Activated CD4-positive, alpha-beta memory T cell treated with anti-CD3 and anti-CD28 coated beads for 36 hours (primary cell): ENCODE data around the gene CSNK2B. TPM values are rescaled to one million over a fixed set of nuclear protein-coding genes. Genes with fewer than 3 reads are reported as not detected.

ENCODE experiments used
- CTCF ChIA-PET: fragments of 350-600 bp; sonication (Branson Sonifier 250); formaldehyde crosslinking; loops from one replicate; lab custom pipeline; 2021; ENCODE audit warnings: antibody characterized with exemption, inconsistent platforms; lab: Charles Lee
- POLR2A ChIA-PET: fragments of 350-600 bp; sonication (Branson Sonifier 250); formaldehyde crosslinking; loops from one replicate; lab custom pipeline; 2021; ENCODE audit warnings: antibody characterized with exemption; lab: Charles Lee
- DNase-seq: peaks from one replicate; pipeline ENCODE4 v3.0.0-alpha.2; 2020
- H3K27ac Mint-ChIP-seq: one replicate; pipeline ENCODE4 v1.8.0; 2021; ENCODE audit warnings: mixed read lengths
- H3K27me3 Mint-ChIP-seq: one replicate; pipeline ENCODE4 v1.8.0; 2021; ENCODE audit warnings: mixed read lengths
- H3K36me3 Mint-ChIP-seq: one replicate; pipeline ENCODE4 v1.8.0; 2021; ENCODE audit warnings: mixed read lengths
- H3K4me1 Mint-ChIP-seq: one replicate; pipeline ENCODE4 v1.8.0; 2021; ENCODE audit warnings: low read depth, mixed read lengths
- H3K4me3 Mint-ChIP-seq: one replicate; pipeline ENCODE4 v1.8.0; 2021; ENCODE audit warnings: mild to moderate bottlenecking, mixed read lengths
- H3K9me3 Mint-ChIP-seq: one replicate; pipeline ENCODE4 v1.8.0; 2021; ENCODE audit warnings: mixed read lengths
- intact Hi-C: fragments of 100-400 bp; cut with micrococcal nuclease; formaldehyde crosslinking; loops from one replicate; pipeline ENCODE4 v1.15.1; 2023
- total RNA-seq, 2 experiments: library from RNA; stranded (reverse); gene quantifications; one replicate each; pipeline ENCODE4 v1.2.3, GENCODE V29; 2021

The CSNK2B gene
- total RNA-seq, 2 experiments from 2014 or later = 227 to 234 TPM

DNA sequence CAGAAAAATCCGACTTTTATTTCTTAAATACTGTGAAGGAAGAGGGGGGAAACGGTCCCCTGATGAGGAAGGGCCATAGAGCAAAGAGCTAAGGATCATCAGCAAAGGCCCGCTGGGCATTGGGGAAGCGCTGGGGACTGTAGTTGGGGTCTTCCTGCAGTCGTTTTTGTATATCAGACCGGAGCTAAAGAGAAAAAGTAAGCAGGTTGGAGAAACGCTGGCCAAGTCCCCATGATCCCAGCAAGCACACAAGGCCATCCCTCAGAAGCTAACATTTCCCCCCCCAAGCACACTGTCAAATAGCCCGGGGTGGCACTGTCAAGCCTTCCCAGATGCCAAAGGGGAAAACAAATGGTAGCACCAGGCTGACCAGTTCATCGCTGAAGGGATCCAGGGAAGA lies 26.8 kb upstream of the CSNK2B start:
- ChIA-PET POLR2A (interaction anchor here (0.5 to 2.2 kb wide), 3 partner anchors 12 to 540 kb away, joined by 3 to 10 read pairs (median 3); no protein-coding TSS in a partner anchor), CTCF (interaction anchor here (1.4 to 1.8 kb wide), 2 partner anchors 12 to 97 kb away, joined by 4 to 6 read pairs; partner anchors contain the start of gene DDX39B)
- peak overlapping the region; percentile 47 for H3K27ac Mint-ChIP-seq
- DNase-seq = no peak
- H3K9me3 Mint-ChIP-seq = no peaks in the 10 kb centered on the region
- peaks cover 5% of the 10 kb centered on the region for H3K4me1 Mint-ChIP-seq
- no peaks in the 10 kb centered on the region for H3K27me3 Mint-ChIP-seq
- peaks cover 45% of the 10 kb centered on the region for H3K36me3 Mint-ChIP-seq
- no peak overlapping the region for H3K4me3 Mint-ChIP-seq
- intact Hi-C loops = no loop called here

DNA sequence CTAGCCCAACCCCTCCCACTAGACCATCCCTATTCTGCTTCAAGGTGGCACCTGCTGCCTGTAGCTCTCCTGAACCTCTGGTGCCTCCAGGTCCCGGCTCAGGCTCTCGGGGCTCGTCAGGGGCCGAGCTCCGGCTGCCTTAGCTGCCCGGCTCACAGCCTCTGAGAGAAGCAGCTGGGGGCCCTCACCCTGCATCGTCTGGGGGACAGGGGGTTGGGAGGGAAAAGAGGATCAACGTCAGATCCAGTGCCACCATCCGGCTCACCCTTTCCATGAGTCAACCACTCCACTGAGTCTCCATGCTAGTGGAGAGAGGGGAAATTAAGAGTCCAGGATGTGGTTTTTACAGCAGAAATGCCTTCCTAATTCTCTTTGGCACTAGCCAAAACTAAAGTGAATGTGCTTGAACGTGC lies 26.4 kb upstream of the CSNK2B start:
- DNase-seq = peak; percentile 62
- Mint-ChIP-seq H3K4me3 (no peak overlapping the region), H3K27me3 (no peaks in the 10 kb centered on the region), H3K4me1 (peaks cover 5% of the 10 kb centered on the region), H3K9me3 (no peaks in the 10 kb centered on the region), H3K36me3 (peaks cover 44% of the 10 kb centered on the region), H3K27ac (peak overlapping the region; percentile 81)
- ChIA-PET CTCF (interaction anchor here (1.4 to 1.8 kb wide), 2 partner anchors 12 to 98 kb away, joined by 4 to 6 read pairs; partner anchors contain the start of gene DDX39B), POLR2A (interaction anchor here (0.5 to 2.2 kb wide), 4 partner anchors 8 to 539 kb away, joined by 3 to 10 read pairs (median 3); no protein-coding TSS in a partner anchor)
- intact Hi-C loops = no loop called here

DNA sequence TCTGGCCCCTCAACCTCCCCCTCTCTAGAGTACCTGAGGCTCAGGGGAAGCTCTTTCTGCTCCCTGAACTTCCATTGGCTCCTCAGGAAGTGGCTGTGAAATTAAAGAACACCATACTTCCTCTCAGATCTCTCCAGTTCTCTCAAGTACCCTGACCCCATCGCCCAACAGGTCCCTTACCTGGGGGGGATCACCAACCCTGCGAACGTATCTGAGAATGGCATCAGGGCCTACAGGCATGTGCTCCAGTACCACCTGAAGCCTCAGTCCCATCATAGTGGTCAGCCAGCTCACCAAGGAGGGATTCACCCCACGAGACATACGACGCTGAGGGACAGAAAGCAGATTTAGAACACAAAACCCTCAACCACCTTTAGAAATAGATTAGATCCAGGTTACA lies 25.3 kb upstream of the CSNK2B start:
- Mint-ChIP-seq H3K4me1 (peaks cover 5% of the 10 kb centered on the region), H3K27ac (peak overlapping the region; percentile 34), H3K27me3 (no peaks in the 10 kb centered on the region), H3K4me3 (no peak overlapping the region), H3K9me3 (no peaks in the 10 kb centered on the region), H3K36me3 (peaks cover 51% of the 10 kb centered on the region)
- intact Hi-C loops = no loop called here
- POLR2A ChIA-PET = interaction anchor here (2.2 kb wide), 1 partner anchor 11 kb away, joined by 10 read pairs; no protein-coding TSS in a partner anchor
- DNase-seq = no peak
- CTCF ChIA-PET = no interaction called here

DNA sequence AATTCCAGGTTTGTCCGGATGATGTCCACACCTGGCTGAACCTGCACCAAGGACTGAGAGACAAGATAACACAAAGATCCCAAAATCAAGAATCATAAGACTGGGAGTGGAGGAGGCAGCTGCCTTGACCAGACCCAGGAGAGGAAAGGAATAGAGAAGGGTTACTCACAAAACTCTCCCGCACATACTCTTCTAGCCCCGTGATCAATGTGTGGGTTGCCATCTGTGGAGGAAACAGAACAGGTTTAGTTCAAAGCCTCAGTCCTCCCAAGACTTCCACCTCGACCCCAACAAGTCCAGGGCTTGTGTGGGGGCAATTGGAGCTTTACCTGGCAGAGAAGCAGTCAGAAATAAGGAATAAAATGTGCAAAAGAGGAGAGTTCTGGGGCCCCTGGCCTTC lies 24.5 kb upstream of the CSNK2B start:
- CTCF ChIA-PET = no interaction called here

DNA sequence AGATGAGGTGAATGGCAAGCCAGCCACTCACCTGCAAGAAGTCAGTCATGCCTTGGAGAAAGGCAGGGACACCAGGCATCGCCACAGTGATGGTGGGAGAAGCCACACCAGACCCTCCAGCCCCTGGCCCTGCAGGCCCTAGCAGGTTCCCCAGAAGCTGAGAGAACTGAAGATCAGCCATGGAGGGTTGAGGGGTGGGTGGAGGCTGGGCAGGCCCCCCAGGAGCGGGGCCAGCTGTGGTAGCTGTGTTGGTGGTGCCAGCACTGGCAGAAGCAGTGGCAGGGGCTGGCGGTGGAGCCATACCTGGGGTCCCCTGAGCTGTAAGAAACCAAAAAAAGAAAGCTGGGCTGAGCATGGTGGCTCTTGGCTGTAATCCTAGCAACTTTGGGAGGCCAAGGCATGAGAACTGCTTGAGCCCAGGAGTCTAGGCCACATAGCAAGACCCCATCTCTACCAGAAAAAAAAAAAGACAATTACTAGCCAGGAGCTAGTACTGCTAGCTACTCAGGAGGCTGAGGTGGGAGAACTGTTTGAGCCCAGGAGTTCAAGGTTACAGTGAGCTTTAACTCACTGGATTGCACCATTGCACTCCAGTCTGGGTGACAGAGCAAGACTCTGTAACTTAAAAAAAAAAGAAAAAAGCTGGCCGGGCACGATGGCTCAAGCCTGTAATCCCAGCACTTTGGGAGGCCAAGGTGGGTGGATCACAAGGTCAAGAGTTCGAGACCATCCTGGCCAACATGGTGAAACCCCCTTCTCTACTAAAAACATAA lies 22.9 kb upstream of the CSNK2B start:
- H3K27ac Mint-ChIP-seq = peak overlapping the region; percentile 25

More for the DNA sequence above, 24.5 kb upstream of the CSNK2B start:
- POLR2A ChIA-PET = no interaction called here
- intact Hi-C loops = no loop called here
- peak overlapping the region; percentile 25 for H3K27ac Mint-ChIP-seq
- no peak for DNase-seq
- peaks cover 5% of the 10 kb centered on the region for H3K4me1 Mint-ChIP-seq
- no peak overlapping the region for H3K4me3 Mint-ChIP-seq
- H3K9me3 Mint-ChIP-seq = no peaks in the 10 kb centered on the region
- no peaks in the 10 kb centered on the region for H3K27me3 Mint-ChIP-seq
- H3K36me3 Mint-ChIP-seq = peaks cover 45% of the 10 kb centered on the region

DNA sequence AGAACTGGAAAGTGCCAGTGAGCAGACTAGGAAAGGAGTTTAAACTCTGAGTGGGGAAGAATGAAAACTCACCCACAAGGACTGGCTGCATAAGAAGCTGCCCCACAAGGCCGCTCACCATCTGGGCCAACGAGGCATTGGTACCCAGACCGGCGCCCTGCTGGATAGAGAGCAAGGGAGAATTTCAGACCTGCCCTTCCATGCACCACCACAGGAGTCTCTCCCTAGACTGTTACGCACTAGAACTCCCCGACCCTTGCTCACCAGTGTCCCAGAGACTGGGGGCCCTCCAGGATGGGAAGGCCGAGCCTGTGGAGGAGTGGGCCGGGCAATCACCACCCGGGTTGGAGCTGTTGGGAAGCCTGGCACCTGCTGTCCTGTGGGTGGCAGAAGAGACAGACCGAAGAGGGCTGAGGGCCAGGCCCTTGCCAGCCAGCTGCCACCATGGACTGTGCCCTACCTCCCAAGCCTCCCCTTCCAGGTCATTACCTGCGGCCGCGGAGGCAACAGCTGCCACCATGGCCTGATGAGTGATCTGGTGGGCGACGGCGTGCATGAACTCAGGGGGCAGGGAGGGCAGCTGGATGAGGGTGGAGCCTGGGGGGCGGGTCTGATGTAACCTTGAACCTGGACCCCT lies 21.9 kb upstream of the CSNK2B start:
- ChIA-PET POLR2A (interaction anchor here (0.6 to 1.8 kb wide), 2 partner anchors 17 to 79 kb away, joined by 3 to 4 read pairs; no protein-coding TSS in a partner anchor), CTCF (interaction anchor here (0.7 to 1.4 kb wide), 2 partner anchors 46 to 47 kb away, joined by 3 read pairs; no protein-coding TSS in a partner anchor)
- peaks cover 51% of the 10 kb centered on the region for H3K36me3 Mint-ChIP-seq
- H3K9me3 Mint-ChIP-seq = no peaks in the 10 kb centered on the region
- DNase-seq = no peak
- peak overlapping the region; percentile 33 for H3K27ac Mint-ChIP-seq
- no peaks in the 10 kb centered on the region for H3K27me3 Mint-ChIP-seq
- peaks cover 8% of the 10 kb centered on the region for H3K4me1 Mint-ChIP-seq
- H3K4me3 Mint-ChIP-seq = no peak overlapping the region
- intact Hi-C loops = no loop called here

More for the DNA sequence above, 22.9 kb upstream of the CSNK2B start:
- H3K4me3 Mint-ChIP-seq = no peak overlapping the region
- no peak for DNase-seq
- ChIA-PET CTCF (interaction anchor here (0.7 to 1.4 kb wide), 2 partner anchors 46 to 47 kb away, joined by 3 read pairs; no protein-coding TSS in a partner anchor), POLR2A (interaction anchor here (0.6 kb wide), 1 partner anchor 78 kb away, joined by 3 read pairs; no protein-coding TSS in a partner anchor)
- H3K27me3 Mint-ChIP-seq = no peaks in the 10 kb centered on the region
- H3K36me3 Mint-ChIP-seq = peaks cover 45% of the 10 kb centered on the region
- intact Hi-C loops = no loop called here
- H3K9me3 Mint-ChIP-seq = no peaks in the 10 kb centered on the region
- H3K4me1 Mint-ChIP-seq = peaks cover 5% of the 10 kb centered on the region

DNA sequence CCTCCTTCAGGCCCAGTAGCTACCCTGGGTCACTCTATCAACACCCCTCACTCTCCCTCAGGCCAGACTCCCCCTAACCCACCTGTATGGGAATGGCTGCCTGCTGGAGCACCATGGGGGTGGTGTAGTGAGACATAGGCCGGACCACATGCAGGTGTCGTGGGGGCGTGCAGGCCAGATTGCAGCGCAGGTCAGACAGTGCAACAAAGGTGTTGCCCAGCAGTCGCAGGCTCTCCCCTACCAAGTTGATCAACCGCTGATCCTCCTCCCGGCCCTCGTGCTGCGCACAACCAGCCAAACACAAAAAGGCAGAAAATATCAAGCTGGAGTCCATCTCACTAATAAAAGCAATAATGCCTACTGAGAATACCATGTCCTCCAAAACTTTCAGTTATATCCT lies 20.6 kb upstream of the CSNK2B start:
- POLR2A ChIA-PET = interaction anchor here (1.8 kb wide), 1 partner anchor 18 kb away, joined by 4 read pairs; no protein-coding TSS in a partner anchor
- CTCF ChIA-PET = interaction anchor here (0.6 kb wide), 1 partner anchor 1719 kb away, joined by 3 read pairs; no protein-coding TSS in a partner anchor
- Mint-ChIP-seq H3K4me1 (peaks cover 12% of the 10 kb centered on the region), H3K4me3 (no peak overlapping the region), H3K36me3 (peaks cover 51% of the 10 kb centered on the region), H3K27ac (peak overlapping the region; percentile 49), H3K27me3 (no peaks in the 10 kb centered on the region), H3K9me3 (no peaks in the 10 kb centered on the region)
- DNase-seq = no peak
- intact Hi-C loops = no loop called here

DNA sequence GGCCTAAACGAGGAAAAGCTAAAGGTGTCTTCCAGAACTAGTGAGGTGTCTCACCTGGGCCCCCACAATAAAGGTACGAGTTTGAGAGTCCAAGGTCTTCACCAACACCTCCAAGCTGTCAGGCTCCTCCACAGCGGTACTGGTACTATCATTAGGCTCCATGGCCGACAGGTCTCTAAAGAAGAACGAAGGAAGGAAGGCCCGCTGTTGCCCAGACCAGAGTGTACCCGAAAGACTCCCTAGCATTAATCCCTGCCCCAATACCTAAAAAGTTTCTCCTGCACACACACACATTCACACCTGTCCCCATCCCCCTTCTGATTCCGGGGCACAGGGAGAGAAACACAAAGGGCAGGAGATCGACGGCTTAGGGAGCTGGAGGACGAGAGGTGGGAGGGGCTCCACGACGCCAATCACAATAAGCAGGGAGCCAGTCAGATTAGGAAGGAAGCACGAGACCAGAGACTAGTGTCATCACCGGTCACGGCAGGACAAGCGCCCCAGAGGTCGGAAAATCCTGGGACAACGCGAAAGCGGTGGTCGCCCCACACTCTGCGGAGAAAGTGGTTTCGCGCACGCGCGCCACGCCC lies 14.2 kb upstream of the CSNK2B start:
- ChIA-PET POLR2A (interaction anchor here (0.7 to 6.1 kb wide), 18 partner anchors 11 to 318 kb away, joined by 3 to 92 read pairs (median 4); partner anchors contain the start of genes C6orf47, CLIC1, CSNK2B and DDX39B), CTCF (interaction anchor here (0.6 to 2.2 kb wide), 11 partner anchors 10 to 211 kb away, joined by 3 to 10 read pairs (median 5); partner anchors contain the start of genes ATP6V1G2, GPANK1, HSPA1B and LSM2)
- peaks cover 41% of the 10 kb centered on the region for H3K4me1 Mint-ChIP-seq
- H3K9me3 Mint-ChIP-seq = no peaks in the 10 kb centered on the region
- DNase-seq = peak; percentile 82
- peaks cover 42% of the 10 kb centered on the region for H3K36me3 Mint-ChIP-seq
- no peaks in the 10 kb centered on the region for H3K27me3 Mint-ChIP-seq
- intact Hi-C loops = loop anchor here (1.0 to 5.0 kb wide), 7 partner anchors 9 to 159 kb away; partner anchors contain the start of genes C6orf47, DDX39B, NFKBIL1 and PRRC2A
- peak overlapping the region; percentile 99 for H3K27ac Mint-ChIP-seq
- peak overlapping the region; percentile 94 for H3K4me3 Mint-ChIP-seq

DNA sequence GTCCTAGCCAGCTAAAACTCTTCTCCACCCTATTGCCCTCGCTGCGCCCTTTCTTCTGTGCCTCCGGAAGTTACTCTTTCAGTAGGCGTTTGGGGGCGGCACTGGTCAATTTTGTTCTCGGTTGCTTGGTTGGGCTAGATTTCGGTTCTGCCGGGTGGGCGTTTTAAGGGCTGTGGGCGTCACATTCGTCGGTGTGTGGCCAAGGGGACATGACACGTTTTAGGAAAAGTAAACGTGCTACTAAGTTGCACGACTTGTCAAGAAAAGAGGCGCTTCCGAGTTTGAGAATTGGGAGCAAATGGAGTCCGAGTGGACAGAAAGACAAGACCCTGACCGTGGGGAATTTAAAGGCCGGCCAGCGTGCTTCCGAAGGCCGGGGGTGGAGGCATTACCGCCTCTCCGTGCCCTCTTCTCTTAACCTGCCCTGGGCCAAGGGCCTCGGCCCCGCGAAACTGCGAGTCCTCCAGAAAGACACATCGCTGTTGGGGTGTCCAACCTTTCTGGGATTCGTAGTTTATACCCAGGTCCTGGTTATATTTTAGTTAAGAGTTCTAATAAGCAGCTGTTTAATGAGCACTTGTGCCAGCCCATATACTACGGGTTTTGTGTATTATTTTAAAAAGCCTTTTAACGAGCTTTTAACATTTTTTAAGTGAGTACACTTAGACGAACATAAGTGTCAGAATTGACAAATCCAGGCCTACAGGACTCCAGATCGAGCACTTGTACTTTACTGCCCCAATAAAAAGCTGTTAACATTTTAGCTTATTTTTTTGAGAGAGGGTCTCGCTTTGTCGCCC lies 12.8 kb upstream of the CSNK2B start:
- Mint-ChIP-seq H3K27ac (peak overlapping the region; percentile 99), H3K36me3 (peaks cover 41% of the 10 kb centered on the region), H3K9me3 (no peaks in the 10 kb centered on the region), H3K27me3 (no peaks in the 10 kb centered on the region), H3K4me1 (peaks cover 54% of the 10 kb centered on the region), H3K4me3 (peak overlapping the region; percentile 94)
- peak; percentile 92 for DNase-seq
- ChIA-PET POLR2A (interaction anchor here (0.7 to 6.1 kb wide), 12 partner anchors 10 to 317 kb away, joined by 3 to 92 read pairs (median 4); partner anchors contain the start of genes ABHD16A, C6orf47, CSNK2B and DDX39B), CTCF (interaction anchor here (0.7 to 2.3 kb wide), 7 partner anchors 8 to 174 kb away, joined by 3 to 10 read pairs (median 5); partner anchors contain the start of genes DDX39B, GPANK1 and HSPA1B)
- intact Hi-C loops = loop anchor here (1.0 to 5.0 kb wide), 7 partner anchors 7 to 161 kb away; partner anchors contain the start of genes C6orf47, DDX39B, NFKBIL1 and PRRC2A

DNA sequence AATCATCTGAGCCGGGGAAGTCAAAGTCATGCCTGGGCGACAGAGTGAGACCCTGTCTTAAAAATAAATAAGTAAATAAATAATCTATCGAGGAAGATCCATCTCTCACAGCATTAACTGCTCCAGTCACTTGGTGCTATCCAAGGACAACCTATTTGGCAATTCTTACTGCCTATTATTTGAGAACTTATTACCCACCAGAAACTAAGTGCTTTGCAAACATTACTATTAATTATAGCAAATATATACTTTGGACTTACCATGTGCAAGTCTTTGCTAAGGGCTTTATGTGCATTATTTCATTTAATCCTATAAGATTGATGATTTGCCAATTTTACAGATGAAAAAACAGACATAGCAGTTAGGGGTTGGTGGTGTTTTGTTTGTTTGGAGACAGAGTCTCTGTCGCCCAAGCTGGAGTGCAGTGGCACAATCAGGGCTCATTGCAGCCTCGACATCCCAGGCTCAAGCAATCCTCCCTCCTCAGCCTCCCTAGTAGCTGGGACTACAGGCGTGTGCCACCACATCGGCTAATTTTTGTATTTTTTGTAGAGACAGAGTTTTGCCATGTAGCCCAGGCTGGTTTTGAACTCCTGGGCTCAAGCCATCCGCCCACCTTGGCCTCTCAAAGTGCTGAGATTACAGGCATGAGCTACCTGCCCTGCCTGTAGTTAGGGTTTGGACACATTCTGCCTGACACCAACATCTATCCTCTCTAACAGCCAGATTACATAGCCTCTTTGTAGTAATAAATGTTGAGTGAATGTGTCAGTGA lies 11.1 kb upstream of the CSNK2B start:
- Mint-ChIP-seq H3K4me3 (no peak overlapping the region), H3K27ac (no peak overlapping the region), H3K27me3 (no peaks in the 10 kb centered on the region), H3K9me3 (no peaks in the 10 kb centered on the region), H3K36me3 (peaks cover 35% of the 10 kb centered on the region), H3K4me1 (peaks cover 61% of the 10 kb centered on the region)
- CTCF ChIA-PET = interaction anchor here (1.2 to 2.3 kb wide), 3 partner anchors 10 to 109 kb away, joined by 3 to 8 read pairs (median 4); partner anchors contain the start of genes ATP6V1G2, GPANK1 and LTB
- intact Hi-C loops = loop anchor here (5.0 kb wide), 1 partner anchor 162 kb away; no protein-coding TSS in a partner anchor
- POLR2A ChIA-PET = interaction anchor here (1.0 to 6.1 kb wide), 2 partner anchors 8 to 180 kb away, joined by 5 to 92 read pairs; partner anchors contain the start of genes C6orf47, CSNK2B and GPANK1
- DNase-seq = no peak
